CD14-positive monocyte (primary cell): ENCODE results near the gene EFCAB8. TPM values are rescaled to one million over a fixed set of nuclear protein-coding genes. Genes with fewer than 3 reads are reported as not detected.

Source experiments
- DNase-seq, 3 donors: peaks; one replicate each; pipeline ENCODE4 v3.0.0-alpha.2; 2011 to 2022
- H2AFZ ChIP-seq: 2 replicates; pipeline ENCODE4 v1.6.0; 2012; ENCODE audit warnings: mild to moderate bottlenecking, low read depth, low read length, inconsistent platforms; ENCODE audit not compliant: insufficient read depth, poor library complexity, severe bottlenecking
- H3K27ac ChIP-seq, 2 donors: 1 replicate in 1 of 2; 2 replicates in 1 of 2; pipeline ENCODE4 v1.5.1; 2012 to 2013; ENCODE audit warnings: low read length in 2 of 2, control low read depth in 1 of 2, inconsistent platforms in 1 of 2, low read depth in 1 of 2, mild to moderate bottlenecking in 1 of 2
- H3K27me3 ChIP-seq, 2 donors: one replicate each; pipeline versions ENCODE4 v1.6.0 to v1.6.1; 2011 to 2013; ENCODE audit warnings: low read length in 2 of 2; ENCODE audit not compliant: control insufficient read depth in 2 of 2, insufficient read depth in 2 of 2
- H3K36me3 ChIP-seq, 2 donors: replicated peaks in 1 of 2; 1 replicate in 1 of 2; 2 replicates in 1 of 2; pipeline versions ENCODE4 v1.5.1 to v1.6.1; 2012 to 2013; ENCODE audit warnings: low read length in 2 of 2, control low read depth in 1 of 2, inconsistent platforms in 1 of 2, mild to moderate bottlenecking in 1 of 2; ENCODE audit not compliant: insufficient read depth in 2 of 2, control insufficient read depth in 1 of 2
- H3K4me1 ChIP-seq, 2 donors: 1 replicate in 1 of 2; 2 replicates in 1 of 2; pipeline versions ENCODE4 v1.5.1 to v1.6.1; 2012 to 2013; ENCODE audit warnings: low read length in 2 of 2, control low read depth in 1 of 2, inconsistent platforms in 1 of 2, mild to moderate bottlenecking in 1 of 2, moderate library complexity in 1 of 2; ENCODE audit not compliant: insufficient read depth in 2 of 2, control insufficient read depth in 1 of 2
- H3K4me2 ChIP-seq: replicated peaks from 2 replicates; pipeline ENCODE3; 2012; ENCODE audit warnings: low read length, moderate library complexity, mild to moderate bottlenecking; ENCODE audit not compliant: poor library complexity, severe bottlenecking; ENCODE audit errors: extremely low read depth
- H3K4me3 ChIP-seq, 3 experiments: fragments of 200-600 bp in 1 of 3; sonication (generic) in 1 of 3; replicated peaks in 1 of 3; 1 replicate in 2 of 3; 2 replicates in 1 of 3; pipeline ENCODE4 v1.5.1; 2011 to 2013; ENCODE audit warnings: low read length in 3 of 3, mild to moderate bottlenecking in 3 of 3, control low read depth in 2 of 3, low read depth in 2 of 3, inconsistent platforms in 1 of 3, moderate library complexity in 1 of 3
- H3K79me2 ChIP-seq: 2 replicates; pipeline ENCODE4 v1.6.0; 2012; ENCODE audit warnings: mild to moderate bottlenecking, control low read depth, inconsistent platforms, low read length, moderate library complexity; ENCODE audit not compliant: insufficient read depth
- H3K9ac ChIP-seq: 2 replicates; pipeline ENCODE4 v1.6.0; 2017; ENCODE audit warnings: low read length, mild to moderate bottlenecking; ENCODE audit not compliant: insufficient read depth, poor library complexity, severe bottlenecking
- H3K9me3 ChIP-seq, 2 donors: replicated peaks in 1 of 2; 1 replicate in 1 of 2; 2 replicates in 1 of 2; pipeline versions ENCODE4 v1.5.1 to v1.6.1; 2012 to 2013; ENCODE audit warnings: low read length in 2 of 2, control low read depth in 1 of 2; ENCODE audit not compliant: control insufficient read depth in 1 of 2, insufficient read depth in 1 of 2
- H4K20me1 ChIP-seq: 2 replicates; pipeline ENCODE4 v1.6.0; 2012; ENCODE audit warnings: mild to moderate bottlenecking, low read length, control low read depth, moderate library complexity; ENCODE audit not compliant: insufficient read depth
- H3K27ac Mint-ChIP-seq, 7 donors: one replicate each; pipeline ENCODE4 v1.8.0; 2020; ENCODE audit warnings: mild to moderate bottlenecking in 7 of 7, mixed read lengths in 7 of 7, moderate library complexity in 6 of 7, inconsistent platforms in 2 of 7
- H3K27me3 Mint-ChIP-seq, 3 donors: one replicate each; pipeline ENCODE4 v1.8.0; 2021 to 2022; ENCODE audit warnings: low read depth in 3 of 3, mild to moderate bottlenecking in 3 of 3, mixed read lengths in 3 of 3, moderate library complexity in 3 of 3, inconsistent platforms in 1 of 3
- H3K36me3 Mint-ChIP-seq, 2 donors: one replicate each; pipeline ENCODE4 v1.8.0; 2020; ENCODE audit warnings: mixed read lengths in 2 of 2, inconsistent platforms in 1 of 2, mild to moderate bottlenecking in 1 of 2
- H3K4me1 Mint-ChIP-seq: one replicate; pipeline ENCODE4 v1.8.0; 2020; ENCODE audit warnings: mild to moderate bottlenecking, mixed read lengths
- H3K4me3 Mint-ChIP-seq, 2 donors: one replicate each; pipeline ENCODE4 v1.8.0; 2020; ENCODE audit warnings: mild to moderate bottlenecking in 2 of 2, mixed read lengths in 2 of 2, moderate library complexity in 1 of 2
- H3K9me3 Mint-ChIP-seq, 7 donors: one replicate each; pipeline ENCODE4 v1.8.0; 2020 to 2022; ENCODE audit warnings: mixed read lengths in 7 of 7, mild to moderate bottlenecking in 6 of 7, moderate library complexity in 6 of 7, inconsistent platforms in 2 of 7
- CTCF ChIP-seq: fragments of 200-600 bp; IDR thresholded peaks from one replicate; pipeline ENCODE4 v1.8.0; 2022; ENCODE audit warnings: antibody characterized with exemption, mild to moderate bottlenecking
- WGBS: methylation state at CpG from one replicate; pipeline ENCODE4 v1.1.5; 2013; ENCODE audit warnings: missing lambda C conversion rate; ENCODE audit not compliant: insufficient coverage; 5-methylcytosine and 5-hydroxymethylcytosine counted together
- intact Hi-C, 2 donors: fragments of 100-400 bp; cut with micrococcal nuclease; formaldehyde crosslinking; loops; one replicate each; pipeline versions ENCODE4 v1.15.0 to v1.15.1; 2023
- polyA plus RNA-seq, 3 donors: library from polyadenylated mRNA; depleted of rRNA in 1 of 3; unstranded in 2 of 3; stranded (reverse) in 1 of 3; fragments of 300-500 nt in 2 of 3; fragments of >200 nt in 1 of 3; fragmentation: Illumina TruSeq in 2 of 3; gene quantifications; 1 replicate in 2 of 3; 2 replicates in 1 of 3; pipeline ENCODE4 v1.2.3, GENCODE V29; 2012 to 2021

EFCAB8 gene
- polyA plus RNA-seq, 3 donors = 0.45 TPM; not detected in 2

GRCh38 chr20:32987044-32987825 lies 128.5 kb downstream of the EFCAB8 start:
- no peaks in the 10 kb centered on the region for H3K4me1 ChIP-seq
- no peak overlapping the region for H3K4me3 ChIP-seq
- no peak overlapping the region for H3K4me3 Mint-ChIP-seq
- H3K79me2 ChIP-seq = no peaks in the 10 kb centered on the region
- no peak for TF ChIP-seq CTCF
- H3K9me3 Mint-ChIP-seq = no peaks in the 10 kb centered on the region
- H3K4me1 Mint-ChIP-seq = no peaks in the 10 kb centered on the region
- no peaks in the 10 kb centered on the region for H3K36me3 ChIP-seq
- DNase-seq = no peak
- H3K9ac ChIP-seq = no peak overlapping the region
- H3K36me3 Mint-ChIP-seq = no peaks in the 10 kb centered on the region
- peaks cover 0 to 3% (median 3%) of the 10 kb centered on the region in 3 donors for H3K27me3 Mint-ChIP-seq
- H3K27ac ChIP-seq = no peak overlapping the region
- H3K27me3 ChIP-seq = no peaks in the 10 kb centered on the region
- no peak overlapping the region for H3K4me2 ChIP-seq
- no peaks in the 10 kb centered on the region for H3K9me3 ChIP-seq
- H4K20me1 ChIP-seq = no peaks in the 10 kb centered on the region
- H3K27ac Mint-ChIP-seq = no peak overlapping the region
- intact Hi-C loops = no loop called here
- H2AFZ ChIP-seq = no peak overlapping the region
- WGBS = 96% methylated on average over 3 of the region's 11 CpGs

- Histone ChIP-seq H3K27ac (no peak overlapping the region), H4K20me1 (no peaks in the 10 kb centered on the region), H2AFZ (no peak overlapping the region), H3K9ac (no peak overlapping the region), H3K79me2 (no peaks in the 10 kb centered on the region), H3K4me2 (no peak overlapping the region), H3K27me3 (no peaks in the 10 kb centered on the region), H3K36me3 (no peaks in the 10 kb centered on the region), H3K4me1 (no peaks in the 10 kb centered on the region), H3K9me3 (no peaks in the 10 kb centered on the region), H3K4me3 (no peak overlapping the region)
- Mint-ChIP-seq H3K27me3 (peaks cover 0 to 3% (median 3%) of the 10 kb centered on the region in 3 donors), H3K4me3 (no peak overlapping the region), H3K27ac (no peak overlapping the region), H3K36me3 (no peaks in the 10 kb centered on the region), H3K9me3 (no peaks in the 10 kb centered on the region), H3K4me1 (no peaks in the 10 kb centered on the region)
- DNase-seq = peak in 1 of 3 donors; percentile 24
- intact Hi-C loops = no loop called here
- whole genome bisulfite sequencing = 77% methylated on average over 15 of the region's 16 CpGs
- no peak for TF ChIP-seq CTCF
Measured at GRCh38 chr20:32988008-32988407, 129.3 kb downstream of the EFCAB8 start.
